ENCODE data around the gene CDH8.

The CDH8 gene

GRCh38 chr16:61891460-61891859, 144.8 kb downstream of the CDH8 start:
- FAIRE-seq: no peak
- no peak for DNase-seq (ENCODE audit: insufficient read length, low spot score)
- TF ChIP-seq POLR2A (IDR thresholded peaks at IDR 0.05; ENCODE audit: low read depth, low read length): no peak

- no peak for TF ChIP-seq POLR2A (IDR thresholded peaks at IDR 0.05; ENCODE audit: low read depth, low read length)
- DNase-seq (ENCODE audit: insufficient read length, low spot score) (no peak), FAIRE-seq (no peak)
Observed at GRCh38 chr16:61890386-61890785, 145.9 kb downstream of the CDH8 start.

- DNase-seq (ENCODE audit: insufficient read length, low spot score) (no peak), FAIRE-seq (no peak)
- no peak for TF ChIP-seq POLR2A (IDR thresholded peaks at IDR 0.05; ENCODE audit: low read depth, low read length)
Observed at GRCh38 chr16:61887903-61888302, 148.3 kb downstream of the CDH8 start.

GRCh38 chr16:61885343-61885742, 150.9 kb downstream of the CDH8 start:
- TF ChIP-seq POLR2A (IDR thresholded peaks at IDR 0.05; ENCODE audit: low read depth, low read length): no peak
- FAIRE-seq (no peak), DNase-seq (ENCODE audit: insufficient read length, low spot score) (no peak)

GRCh38 chr16:61879306-61879705, 156.9 kb downstream of the CDH8 start:
- no peak for FAIRE-seq
- DNase-seq (ENCODE audit: insufficient read length, low spot score): no peak
- no peak for TF ChIP-seq POLR2A (IDR thresholded peaks at IDR 0.05; ENCODE audit: low read depth, low read length)

GRCh38 chr16:61877436-61877835, 158.8 kb downstream of the CDH8 start:
- DNase-seq (ENCODE audit: insufficient read length, low spot score) (no peak), FAIRE-seq (no peak)
- TF ChIP-seq POLR2A (IDR thresholded peaks at IDR 0.05; ENCODE audit: low read depth, low read length): no peak

GRCh38 chr16:61872778-61873119, 163.5 kb downstream of the CDH8 start:
- TF ChIP-seq POLR2A (IDR thresholded peaks at IDR 0.05; ENCODE audit: low read depth, low read length): no peak
- FAIRE-seq (no peak), DNase-seq (ENCODE audit: insufficient read length, low spot score) (no peak)

GRCh38 chr16:61871837-61872777, 164.1 kb downstream of the CDH8 start:
- no peak for FAIRE-seq

GRCh38 chr16:61862221-61863155, 173.8 kb downstream of the CDH8 start:
- FAIRE-seq: no peak
- no peak for TF ChIP-seq POLR2A (IDR thresholded peaks at IDR 0.05; ENCODE audit: low read depth, low read length)
- no peak for DNase-seq (ENCODE audit: insufficient read length, low spot score)

More at GRCh38 chr16:61871837-61872777, 164.1 kb downstream of the CDH8 start:
- no peak for DNase-seq (ENCODE audit: insufficient read length, low spot score)
- no peak for TF ChIP-seq POLR2A (IDR thresholded peaks at IDR 0.05; ENCODE audit: low read depth, low read length)

- TF ChIP-seq POLR2A (IDR thresholded peaks at IDR 0.05; ENCODE audit: low read depth, low read length): no peak
- FAIRE-seq (no peak), DNase-seq (ENCODE audit: insufficient read length, low spot score) (no peak)
Observed at GRCh38 chr16:61858988-61859387, 177.2 kb downstream of the CDH8 start.

- FAIRE-seq: no peak
- no peak for TF ChIP-seq POLR2A (IDR thresholded peaks at IDR 0.05; ENCODE audit: low read depth, low read length)
- no peak for DNase-seq (ENCODE audit: insufficient read length, low spot score)
Observed at GRCh38 chr16:61842666-61843065, 193.6 kb downstream of the CDH8 start.

GRCh38 chr16:61836804-61837393, 199.3 kb downstream of the CDH8 start:
- no peak for TF ChIP-seq POLR2A (IDR thresholded peaks at IDR 0.05; ENCODE audit: low read depth, low read length)
- DNase-seq (ENCODE audit: insufficient read length, low spot score) (no peak), FAIRE-seq (no peak)

GRCh38 chr16:61834082-61834481, 202.2 kb downstream of the CDH8 start:
- DNase-seq (ENCODE audit: insufficient read length, low spot score): no peak
- FAIRE-seq: no peak
- no peak for TF ChIP-seq POLR2A (IDR thresholded peaks at IDR 0.05; ENCODE audit: low read depth, low read length)

GRCh38 chr16:61831351-61831917, 204.8 kb downstream of the CDH8 start:
- DNase-seq (ENCODE audit: insufficient read length, low spot score): no peak
- TF ChIP-seq POLR2A (IDR thresholded peaks at IDR 0.05; ENCODE audit: low read depth, low read length): no peak
- no peak for FAIRE-seq

Data from H54 (cell line).